ENCODE measurements around the gene ETV4. TPM values are rescaled to one million over a fixed set of nuclear protein-coding genes. Genes with fewer than 3 reads are reported as not detected.

ETV4 gene
- total RNA-seq, 2 experiments from 2014 or later, result not detected

DNA sequence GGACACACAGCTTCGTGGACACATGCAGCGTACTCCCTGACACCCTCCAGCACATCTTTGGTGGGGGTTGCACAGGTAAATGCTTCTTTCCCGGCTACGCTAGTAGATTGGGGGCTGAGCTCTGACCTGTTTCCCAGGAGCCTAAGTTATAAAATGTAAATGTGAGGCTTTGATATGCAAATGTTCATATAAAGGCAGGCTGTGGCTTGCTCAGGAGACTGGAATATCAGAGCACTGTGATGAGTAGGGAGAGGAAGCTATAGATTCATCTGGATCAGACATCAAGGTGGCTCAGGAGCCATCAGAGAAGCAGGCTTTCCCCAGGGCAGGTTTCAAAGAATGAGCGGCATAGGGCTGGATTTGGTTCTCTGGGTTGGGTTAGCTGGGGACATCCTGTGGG, 3.4 kb upstream of the ETV4 start:
- Histone ChIP-seq H3K4me2 (ENCODE audit: low read length) (no peak overlapping the region), H4K20me1 (ENCODE audit: insufficient read depth, low read length) (no peaks in the 10 kb centered on the region; the same call in 1 of the 2 replicates), H3K9me3 (ENCODE audit: low read length) (no peaks in the 10 kb centered on the region), H2AFZ (ENCODE audit: low read length) (no peak overlapping the region), H3K79me2 (ENCODE audit: insufficient read depth, low read depth, low read length) (no peaks in the 10 kb centered on the region), H3K4me1 (ENCODE audit: insufficient read depth, low read length, poor library complexity, severe bottlenecking) (peaks cover 6% of the 10 kb centered on the region), H3K9me2 (ENCODE audit: insufficient read depth, low read length) (no peaks in the 10 kb centered on the region), H3K36me3 (ENCODE audit: insufficient read depth, low read length) (no peaks in the 10 kb centered on the region), H3K4me3 (ENCODE audit: low read depth, low read length, poor library complexity, severe bottlenecking) (no peak overlapping the region), H3K27ac (ENCODE audit: low read depth, low read length, poor library complexity, severe bottlenecking) (no peak overlapping the region)
- BruUV-seq (replicated peaks), result no TSS peak
- ChIA-PET CTCF (ENCODE audit: unreplicated experiment) (no interaction called here), POLR2A (no interaction called here)
- no peak for DNase-seq (ENCODE audit: low spot score)
- intact Hi-C loops (cut with micrococcal nuclease; ENCODE audit: unreplicated experiment), result no loop called here
- no peak for TF ChIP-seq EZH2phosphoT487 (IDR thresholded peaks at IDR 0.05; ENCODE audit: borderline replicate concordance, low read depth, low read length)
- TF ChIP-seq, protein P1, sequence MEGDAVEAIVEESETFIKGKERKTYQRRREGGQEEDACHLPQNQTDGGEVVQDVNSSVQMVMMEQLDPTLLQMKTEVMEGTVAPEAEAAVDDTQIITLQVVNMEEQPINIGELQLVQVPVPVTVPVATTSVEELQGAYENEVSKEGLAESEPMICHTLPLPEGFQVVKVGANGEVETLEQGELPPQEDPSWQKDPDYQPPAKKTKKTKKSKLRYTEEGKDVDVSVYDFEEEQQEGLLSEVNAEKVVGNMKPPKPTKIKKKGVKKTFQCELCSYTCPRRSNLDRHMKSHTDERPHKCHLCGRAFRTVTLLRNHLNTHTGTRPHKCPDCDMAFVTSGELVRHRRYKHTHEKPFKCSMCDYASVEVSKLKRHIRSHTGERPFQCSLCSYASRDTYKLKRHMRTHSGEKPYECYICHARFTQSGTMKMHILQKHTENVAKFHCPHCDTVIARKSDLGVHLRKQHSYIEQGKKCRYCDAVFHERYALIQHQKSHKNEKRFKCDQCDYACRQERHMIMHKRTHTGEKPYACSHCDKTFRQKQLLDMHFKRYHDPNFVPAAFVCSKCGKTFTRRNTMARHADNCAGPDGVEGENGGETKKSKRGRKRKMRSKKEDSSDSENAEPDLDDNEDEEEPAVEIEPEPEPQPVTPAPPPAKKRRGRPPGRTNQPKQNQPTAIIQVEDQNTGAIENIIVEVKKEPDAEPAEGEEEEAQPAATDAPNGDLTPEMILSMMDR (conservative IDR thresholded peaks at IDR 0.05; ENCODE audit: low read length), result no peak

- TF ChIP-seq, protein P1 (conservative IDR thresholded peaks at IDR 0.05; ENCODE audit: low read length), result no peak
- TF ChIP-seq EZH2phosphoT487 (IDR thresholded peaks at IDR 0.05; ENCODE audit: borderline replicate concordance, low read depth, low read length), result no peak
- H3K4me3 ChIP-seq (ENCODE audit: low read depth, low read length, poor library complexity, severe bottlenecking), result no peak overlapping the region
- no TSS peak for BruUV-seq (replicated peaks)
Measured at GRCh38 chr17:43548689-43549379, 2.7 kb upstream of the ETV4 start.

GRCh38 chr17:43547659-43548256, 1.6 kb upstream of the ETV4 start:
- no peak overlapping the region for H2AFZ ChIP-seq (ENCODE audit: low read length)
- no peak for DNase-seq (ENCODE audit: low spot score)
- no peaks in the 10 kb centered on the region for H3K9me3 ChIP-seq (ENCODE audit: low read length)
- TF ChIP-seq, protein P1 (conservative IDR thresholded peaks at IDR 0.05; ENCODE audit: low read length), result no peak
- TF ChIP-seq EZH2phosphoT487 (IDR thresholded peaks at IDR 0.05; ENCODE audit: borderline replicate concordance, low read depth, low read length), result no peak
- H3K4me2 ChIP-seq (ENCODE audit: low read length), result no peak overlapping the region
- BruUV-seq (replicated peaks), result no TSS peak
- intact Hi-C loops (cut with micrococcal nuclease; ENCODE audit: unreplicated experiment), result no loop called here
- CTCF ChIA-PET (ENCODE audit: unreplicated experiment), result no interaction called here
- no peaks in the 10 kb centered on the region for H3K36me3 ChIP-seq (ENCODE audit: insufficient read depth, low read length)
- POLR2A ChIA-PET, result no interaction called here
- peaks cover 6% of the 10 kb centered on the region for H3K4me1 ChIP-seq (ENCODE audit: insufficient read depth, low read length, poor library complexity, severe bottlenecking)
- no peaks in the 10 kb centered on the region; the same call in 1 of the 2 replicates for H4K20me1 ChIP-seq (ENCODE audit: insufficient read depth, low read length)
- H3K79me2 ChIP-seq (ENCODE audit: insufficient read depth, low read depth, low read length), result no peaks in the 10 kb centered on the region
- no peak overlapping the region for H3K4me3 ChIP-seq (ENCODE audit: low read depth, low read length, poor library complexity, severe bottlenecking)
- no peaks in the 10 kb centered on the region for H3K9me2 ChIP-seq (ENCODE audit: insufficient read depth, low read length)
- H3K27ac ChIP-seq (ENCODE audit: low read depth, low read length, poor library complexity, severe bottlenecking), result no peak overlapping the region

More at GRCh38 chr17:43548689-43549379, 2.7 kb upstream of the ETV4 start:
- H3K9me2 ChIP-seq (ENCODE audit: insufficient read depth, low read length), result no peaks in the 10 kb centered on the region
- no peak for DNase-seq (ENCODE audit: low spot score)
- CTCF ChIA-PET (ENCODE audit: unreplicated experiment), result no interaction called here
- H3K9me3 ChIP-seq (ENCODE audit: low read length), result no peaks in the 10 kb centered on the region
- H2AFZ ChIP-seq (ENCODE audit: low read length), result no peak overlapping the region
- H3K4me1 ChIP-seq (ENCODE audit: insufficient read depth, low read length, poor library complexity, severe bottlenecking), result peaks cover 6% of the 10 kb centered on the region
- H3K36me3 ChIP-seq (ENCODE audit: insufficient read depth, low read length), result no peaks in the 10 kb centered on the region
- no peaks in the 10 kb centered on the region; the same call in 1 of the 2 replicates for H4K20me1 ChIP-seq (ENCODE audit: insufficient read depth, low read length)
- POLR2A ChIA-PET, result no interaction called here
- no peak overlapping the region for H3K4me2 ChIP-seq (ENCODE audit: low read length)
- no peak overlapping the region for H3K27ac ChIP-seq (ENCODE audit: low read depth, low read length, poor library complexity, severe bottlenecking)
- no peaks in the 10 kb centered on the region for H3K79me2 ChIP-seq (ENCODE audit: insufficient read depth, low read depth, low read length)
- intact Hi-C loops (cut with micrococcal nuclease; ENCODE audit: unreplicated experiment), result no loop called here
